Kidney glomerular epithelial cell (primary cell): Measurements from ENCODE around the gene ERCC6.
A peak's percentile ranks its signal among the peaks of the same experiment; 100 is the strongest.

Source experiments
- DNase-seq: peaks from one replicate; lab custom pipeline; 2025; lab: John Stamatoyannopoulos, UW

The ERCC6 gene

DNA sequence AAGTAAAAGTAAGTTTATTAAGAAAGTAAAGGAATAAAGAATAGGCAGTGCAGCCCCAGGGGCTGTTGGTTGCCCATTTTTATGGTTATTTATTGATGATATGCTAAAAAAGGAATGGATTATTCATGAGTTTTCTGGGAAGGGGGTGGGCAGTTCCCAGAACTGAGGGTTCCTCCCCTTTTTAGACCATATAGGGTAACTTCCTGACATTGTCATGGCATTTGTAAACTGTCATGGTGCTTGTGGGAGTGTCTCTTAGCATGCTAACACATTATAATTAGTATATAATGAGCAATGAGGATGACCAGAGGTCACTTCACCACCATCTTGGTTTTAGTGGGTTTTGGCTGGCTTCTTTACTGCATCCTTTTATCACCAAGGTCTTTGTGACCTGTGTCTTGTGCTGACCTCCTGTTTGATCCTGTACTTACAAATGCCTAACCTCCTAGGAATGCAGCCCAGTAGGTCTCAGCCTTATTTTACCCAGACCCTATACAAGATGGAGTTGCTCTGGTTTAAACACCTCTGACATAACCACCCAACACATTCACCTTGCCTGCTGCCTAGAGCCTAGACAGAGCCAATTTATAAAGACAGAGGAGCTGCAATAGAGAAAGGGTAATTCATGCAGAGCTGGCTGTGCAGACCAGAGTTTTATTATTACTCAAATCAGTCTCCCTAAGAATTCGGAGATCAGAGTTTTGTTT is 10.9 kb upstream of the ERCC6 start:
- no peak for DNase-seq

DNA sequence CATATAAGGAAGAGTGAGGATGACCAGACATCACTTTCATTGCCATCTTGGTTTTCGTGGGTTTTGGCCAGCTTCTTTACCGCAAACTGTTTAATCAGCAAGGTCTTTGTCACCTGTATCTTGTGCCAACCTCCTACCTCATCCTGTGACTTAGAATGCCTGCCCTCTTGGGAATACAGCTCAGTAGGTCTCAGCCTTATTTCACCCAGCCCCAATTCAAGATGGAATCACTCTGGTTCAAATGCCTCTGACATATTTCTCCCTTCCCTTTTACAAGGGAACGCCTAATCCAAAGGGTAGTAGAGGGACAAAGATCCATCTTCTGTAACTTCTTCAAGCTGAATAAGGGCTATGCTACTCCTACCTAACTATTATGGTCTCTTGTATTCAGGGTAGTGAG is 4.7 kb upstream of the ERCC6 start:
- no peak for DNase-seq

DNA sequence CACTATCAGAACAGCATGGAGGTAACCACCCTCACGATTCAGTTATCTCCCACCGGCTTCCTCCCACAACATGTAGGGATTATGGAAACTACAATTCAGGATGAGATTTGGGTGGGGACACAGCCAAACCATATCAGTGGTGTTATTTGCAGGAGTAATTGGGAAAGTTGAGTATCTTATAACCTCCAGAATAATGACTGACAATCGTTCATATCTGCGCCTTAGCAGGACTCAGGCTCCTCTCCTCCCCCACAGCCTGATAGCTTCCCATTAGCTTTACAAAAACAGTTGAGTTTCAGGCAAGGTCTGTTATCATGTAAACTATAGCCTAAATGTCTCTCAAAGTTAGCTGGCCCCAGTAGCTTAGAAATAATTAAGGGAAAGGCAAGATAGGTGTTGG is 3.4 kb upstream of the ERCC6 start:
- DNase-seq = no peak

DNA sequence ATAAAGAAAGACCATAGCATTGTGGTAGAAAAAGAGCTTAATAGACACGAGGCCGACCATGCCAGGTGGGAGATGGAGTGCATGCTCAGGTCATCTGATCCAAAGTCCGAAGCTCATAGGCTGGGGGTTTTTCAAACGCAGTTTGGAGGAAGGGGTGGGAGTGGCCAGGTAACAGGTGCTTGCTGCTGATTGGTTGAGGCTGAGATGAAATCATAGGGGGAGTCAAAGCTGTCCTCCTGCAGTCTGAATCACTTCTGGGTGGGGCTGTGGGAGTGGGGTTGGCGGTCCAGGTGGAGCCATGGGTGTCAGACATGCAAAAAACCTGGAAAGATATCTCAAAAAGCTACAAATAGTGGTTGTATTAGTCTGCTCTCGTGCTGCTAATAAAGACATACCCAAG is 2.8 kb upstream of the ERCC6 start:
- no peak for DNase-seq

DNA sequence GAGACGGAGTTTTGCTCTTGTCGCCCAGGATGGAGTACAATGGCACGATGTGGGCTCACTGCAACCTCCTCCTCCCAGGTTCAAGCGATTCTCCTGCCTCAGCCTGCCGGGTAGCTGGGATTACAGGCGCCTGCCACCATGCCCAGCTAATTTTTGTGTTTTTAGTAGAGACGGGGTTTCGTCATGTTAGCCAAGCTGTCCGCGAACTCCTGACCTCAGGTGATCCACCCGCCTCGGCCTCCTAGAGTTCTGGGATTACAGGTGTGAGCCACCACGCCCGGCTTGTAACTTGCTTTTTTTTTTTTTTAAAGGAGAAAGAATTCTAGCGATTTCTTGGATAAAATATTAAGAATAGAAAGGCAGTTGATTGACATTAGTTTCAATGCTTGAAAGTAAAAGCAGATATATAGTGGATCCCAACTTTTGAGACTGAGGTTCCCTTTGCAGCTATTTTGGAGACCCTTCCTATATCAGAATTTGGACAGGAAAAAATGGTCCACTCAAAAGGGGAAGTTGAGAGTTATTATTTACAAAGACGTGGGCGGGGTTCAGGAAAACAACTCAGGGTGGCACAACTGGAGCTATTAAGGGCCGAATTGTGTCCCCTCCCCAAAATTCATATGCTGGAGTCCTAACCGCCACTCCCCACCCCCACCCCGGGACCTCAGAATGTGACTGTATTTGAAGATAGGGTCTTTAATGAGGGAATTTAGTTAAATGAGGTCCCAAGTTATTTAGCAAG is 1.3 kb upstream of the ERCC6 start:
- DNase-seq = no peak

DNA sequence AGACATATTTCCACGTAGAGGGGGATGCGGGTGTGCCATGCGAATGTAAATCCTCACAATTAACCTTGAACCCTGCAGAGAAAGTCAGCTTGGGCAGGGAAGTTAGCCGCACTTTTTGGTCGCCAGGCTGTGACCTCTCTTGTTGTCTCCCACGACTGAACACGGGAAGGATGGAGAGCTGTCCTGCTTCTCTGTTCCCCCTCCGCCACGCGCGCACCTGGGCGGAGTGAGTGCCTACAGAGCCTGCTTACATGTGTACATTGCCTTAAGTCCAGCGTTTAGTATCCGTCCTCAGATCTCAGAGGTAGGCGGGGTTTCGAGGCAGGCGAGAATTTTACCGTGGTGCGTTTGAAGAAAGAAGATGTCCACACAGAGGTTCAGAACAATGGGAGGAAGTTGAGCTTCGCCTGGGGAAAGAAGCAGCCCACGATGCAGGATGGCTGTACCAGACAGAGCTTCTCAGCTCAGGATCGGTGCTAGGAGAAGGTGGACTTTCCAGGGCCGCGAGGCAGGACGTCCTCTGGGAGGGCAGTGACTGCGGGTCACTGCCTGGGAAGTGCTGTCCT is 482 bp upstream of the ERCC6 start:
- DNase-seq = peak; percentile 72

DNA sequence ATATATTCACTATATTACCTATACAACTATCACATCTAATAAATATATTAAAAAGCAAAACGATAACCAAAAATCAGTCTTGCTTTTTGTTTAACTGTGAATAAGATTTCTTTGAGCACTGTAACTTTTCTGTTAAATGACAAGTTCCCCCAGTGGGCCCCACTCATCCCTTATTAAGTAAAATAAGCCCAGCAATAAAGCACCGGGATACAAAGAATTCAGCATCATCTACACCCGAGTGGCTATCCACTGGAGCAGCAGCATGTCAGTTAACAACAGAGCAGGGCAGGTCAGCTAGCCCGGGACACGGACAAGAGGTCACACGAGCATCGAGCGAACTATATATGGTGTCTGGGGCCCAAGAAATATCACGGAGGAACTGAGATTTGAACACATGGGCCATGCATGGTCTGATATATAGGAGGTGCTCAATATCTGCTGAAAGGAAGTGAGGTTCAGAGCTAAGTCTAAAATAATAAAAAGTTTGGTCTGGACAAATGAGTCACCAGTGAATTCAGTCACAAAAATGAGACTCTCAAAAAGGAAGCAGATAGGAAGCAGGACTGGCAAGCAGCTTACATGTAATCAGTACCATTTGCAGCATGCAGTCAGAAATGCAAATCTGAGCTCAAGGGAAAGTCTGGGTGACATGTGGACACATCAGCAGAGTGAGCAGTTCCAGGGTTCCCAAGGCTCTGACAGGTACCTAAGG is 4.1 kb downstream of the ERCC6 start:
- no peak for DNase-seq

DNA sequence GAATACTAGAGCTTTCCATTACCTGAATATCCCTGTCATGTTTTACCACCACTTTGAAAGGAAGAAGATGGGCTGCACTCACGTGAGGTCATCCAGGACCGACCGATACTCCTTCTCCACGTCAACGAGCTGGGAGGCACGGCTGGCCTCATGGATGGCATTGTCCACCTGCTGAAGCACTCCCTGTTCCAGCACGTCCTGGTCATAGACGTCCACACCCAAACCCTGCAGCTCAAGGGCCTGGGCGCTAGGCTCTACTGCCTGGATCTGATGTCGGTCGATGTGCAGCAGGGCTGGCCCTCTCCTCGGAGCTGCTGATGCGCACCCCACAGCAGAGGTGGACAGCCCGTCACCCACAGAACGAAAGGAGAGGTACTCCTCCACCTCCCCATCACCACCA is 6.5 kb downstream of the ERCC6 start:
- no peak for DNase-seq

DNA sequence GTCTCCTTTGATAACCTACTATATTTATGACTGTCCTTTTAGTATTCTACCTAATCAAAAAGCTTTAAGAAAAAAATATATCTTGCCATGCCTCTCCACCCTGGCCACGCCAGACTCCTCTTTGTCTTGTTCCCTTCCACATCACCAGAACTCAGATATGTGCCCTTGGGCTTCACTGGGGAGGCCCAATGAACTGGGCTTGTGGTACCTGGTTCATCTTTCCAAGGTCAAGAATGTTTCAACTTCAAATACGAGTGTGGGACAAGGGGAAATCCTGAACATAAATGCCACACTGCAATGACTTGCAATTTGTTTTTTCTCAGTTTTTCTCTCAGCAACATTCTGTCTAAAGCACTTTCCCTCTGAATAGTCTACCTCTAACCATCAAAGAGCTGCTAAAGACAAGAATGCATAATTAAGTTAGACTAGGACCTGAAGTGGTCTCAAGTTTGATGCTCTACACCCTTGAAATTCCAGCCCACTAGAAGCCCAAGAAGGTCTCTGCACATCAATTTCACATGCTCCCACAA is 9.9 kb downstream of the ERCC6 start:
- no peak for DNase-seq

DNA sequence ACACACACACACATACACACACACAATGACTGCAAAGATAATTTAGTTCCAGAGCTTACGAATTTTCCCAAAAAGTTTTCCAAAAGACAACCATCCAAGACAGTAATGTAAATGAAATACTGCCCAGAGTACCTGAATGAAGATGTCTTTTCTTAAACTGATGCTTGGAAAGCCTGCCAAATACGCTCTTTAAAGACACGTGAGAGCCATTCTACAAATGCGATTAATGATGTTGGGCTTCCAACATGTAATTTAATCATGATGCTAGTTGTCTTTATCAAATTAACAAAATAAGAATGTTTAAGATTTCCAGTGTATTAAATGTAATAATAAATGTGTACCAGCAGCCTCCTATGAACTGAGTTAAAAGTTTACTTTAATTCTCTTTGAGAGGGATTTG is 11.1 kb downstream of the ERCC6 start:
- DNase-seq = no peak

DNA sequence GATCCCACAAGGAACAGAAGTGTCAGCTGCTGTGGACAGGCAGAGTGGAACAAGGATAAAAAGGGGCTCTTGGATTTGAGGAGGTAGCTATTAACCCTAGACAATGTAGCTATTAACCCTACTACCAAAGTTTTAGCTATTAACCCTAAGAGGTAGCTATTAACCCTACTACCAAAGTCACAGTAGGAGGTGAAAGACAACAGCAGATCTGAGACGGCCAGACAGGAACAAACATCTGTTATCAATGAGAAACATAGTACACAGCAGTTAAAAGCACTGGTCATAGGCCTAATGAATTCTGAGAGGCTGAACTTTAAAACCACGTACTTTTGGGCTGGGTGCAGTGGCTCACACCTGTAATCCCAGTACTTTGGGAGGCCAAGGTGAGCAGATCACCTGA is 11.9 kb downstream of the ERCC6 start:
- DNase-seq = no peak

DNA sequence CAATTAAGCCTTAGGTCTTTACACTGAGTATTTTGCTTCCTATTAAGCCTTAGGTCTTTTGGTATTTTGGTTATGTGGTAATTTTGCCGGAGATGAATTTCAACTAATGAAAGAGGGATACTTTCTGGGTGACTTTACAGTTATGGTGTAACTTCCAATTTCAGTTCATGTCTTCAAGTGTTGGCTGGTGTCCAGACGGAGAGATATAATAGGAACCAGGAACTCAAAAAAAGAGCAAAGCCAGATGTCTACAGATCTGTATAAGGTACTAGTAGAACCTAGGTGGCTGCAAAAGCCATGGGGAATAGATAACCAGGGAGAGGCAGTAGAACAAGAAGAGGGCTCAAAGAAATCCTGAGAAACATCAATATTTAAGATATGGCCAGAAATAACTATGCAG is 12.3 kb downstream of the ERCC6 start:
- no peak for DNase-seq

DNA sequence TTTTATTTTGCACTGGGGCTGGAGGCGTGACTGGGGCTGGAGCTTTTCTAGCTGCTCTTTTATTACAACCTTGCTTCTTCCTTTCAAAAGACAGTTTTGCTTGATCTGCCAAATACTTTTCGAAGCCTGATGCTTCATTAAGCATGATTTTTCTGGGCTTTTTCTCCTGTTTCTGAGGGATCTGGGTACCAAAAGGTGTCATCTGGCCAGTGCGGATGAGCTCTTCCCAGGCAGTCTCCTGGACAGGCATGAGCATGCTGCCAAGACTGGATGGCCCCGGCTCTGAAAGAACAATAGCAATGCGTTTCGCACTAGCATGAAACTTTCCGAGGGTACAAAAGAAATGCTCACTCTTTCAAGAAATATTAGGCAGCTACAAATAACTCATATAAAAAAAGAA is 14.4 kb downstream of the ERCC6 start:
- no peak for DNase-seq

DNA sequence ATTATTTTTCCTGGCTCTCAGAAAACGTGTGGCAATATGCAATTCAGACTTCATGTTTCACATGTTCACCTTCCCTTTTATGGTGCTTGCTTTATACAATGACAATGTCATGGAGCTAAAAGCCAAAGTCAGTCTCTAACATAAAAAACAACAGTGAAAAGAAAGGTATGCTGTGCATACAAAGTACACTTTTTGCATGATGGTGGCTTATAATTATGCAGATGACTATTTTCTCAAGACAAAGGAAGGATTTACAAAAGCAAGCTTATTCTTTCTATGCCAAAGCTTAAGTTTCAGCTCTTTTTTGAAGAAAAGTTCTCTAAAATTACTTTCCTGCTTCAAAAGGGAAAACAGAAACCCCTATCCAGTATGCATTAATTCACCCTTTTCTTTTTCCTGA is 15.6 kb downstream of the ERCC6 start:
- DNase-seq = no peak

DNA sequence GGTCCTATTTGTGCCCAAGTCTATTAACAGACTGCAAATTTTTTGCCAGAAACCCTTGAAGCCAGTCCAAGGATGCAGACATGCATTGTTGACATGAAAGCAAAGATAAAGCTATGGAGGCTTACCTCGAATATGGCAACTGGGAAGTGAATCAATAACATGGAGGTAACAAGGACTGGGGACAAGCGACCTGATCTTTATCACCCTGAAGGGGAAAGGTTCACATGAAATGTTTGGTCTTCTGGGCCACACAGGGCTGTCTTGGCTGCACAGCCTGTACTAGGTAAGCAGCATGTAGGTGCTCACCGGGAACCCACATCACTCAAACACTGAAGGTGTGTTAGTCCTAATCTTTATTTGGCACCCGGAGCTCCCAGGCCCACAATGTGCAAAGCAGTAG is 17.9 kb downstream of the ERCC6 start:
- DNase-seq = no peak

DNA sequence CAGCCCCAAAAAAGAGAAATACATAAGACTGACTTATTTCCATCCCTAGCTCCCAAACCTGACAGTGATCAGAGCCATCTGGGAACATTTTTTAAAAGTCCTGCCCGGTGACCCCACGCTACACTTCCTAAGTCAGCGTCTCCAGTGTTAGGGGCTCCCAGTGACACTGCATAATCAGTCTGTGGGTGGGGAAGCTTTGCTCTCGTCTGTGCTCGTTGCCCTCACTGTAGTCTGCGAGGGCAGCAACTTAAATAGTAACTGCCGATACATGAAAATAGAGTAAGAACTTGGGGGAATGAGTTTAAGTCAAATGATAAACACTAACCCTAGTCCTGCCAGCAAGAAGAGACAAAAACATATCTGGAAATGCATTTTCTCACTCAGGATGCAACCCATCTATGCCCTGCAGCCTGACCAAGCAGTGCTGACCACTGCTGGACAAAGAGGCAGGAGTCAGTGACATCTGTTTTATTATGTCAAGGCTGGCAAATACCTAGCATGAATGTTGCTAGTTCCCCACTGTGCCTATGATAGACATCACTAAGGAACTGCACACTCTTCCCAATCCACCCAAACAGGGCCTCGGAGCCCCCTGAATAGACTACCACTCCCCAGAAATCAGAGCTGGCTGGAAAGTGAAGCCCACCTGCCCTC is 18.7 kb downstream of the ERCC6 start:
- DNase-seq = no peak

DNA sequence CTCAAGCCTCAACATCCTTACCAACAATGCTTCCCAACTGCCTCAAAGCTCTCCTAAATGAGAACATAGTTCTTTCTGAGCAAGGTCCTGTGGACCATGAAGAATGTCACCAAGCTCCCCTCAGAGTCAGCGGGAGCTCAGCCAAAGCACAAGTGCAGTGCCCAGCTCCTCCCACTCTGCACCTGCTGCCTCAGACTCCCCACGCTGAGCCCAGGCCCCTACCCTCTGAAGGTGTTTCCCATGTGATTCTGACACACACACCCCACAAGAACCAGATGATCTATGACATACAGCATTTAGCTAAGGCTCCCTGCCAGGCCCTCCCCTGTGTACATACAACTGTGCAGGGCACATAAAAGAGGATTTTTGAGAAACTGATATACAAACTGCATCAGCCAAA is 19.2 kb downstream of the ERCC6 start:
- no peak for DNase-seq

DNA sequence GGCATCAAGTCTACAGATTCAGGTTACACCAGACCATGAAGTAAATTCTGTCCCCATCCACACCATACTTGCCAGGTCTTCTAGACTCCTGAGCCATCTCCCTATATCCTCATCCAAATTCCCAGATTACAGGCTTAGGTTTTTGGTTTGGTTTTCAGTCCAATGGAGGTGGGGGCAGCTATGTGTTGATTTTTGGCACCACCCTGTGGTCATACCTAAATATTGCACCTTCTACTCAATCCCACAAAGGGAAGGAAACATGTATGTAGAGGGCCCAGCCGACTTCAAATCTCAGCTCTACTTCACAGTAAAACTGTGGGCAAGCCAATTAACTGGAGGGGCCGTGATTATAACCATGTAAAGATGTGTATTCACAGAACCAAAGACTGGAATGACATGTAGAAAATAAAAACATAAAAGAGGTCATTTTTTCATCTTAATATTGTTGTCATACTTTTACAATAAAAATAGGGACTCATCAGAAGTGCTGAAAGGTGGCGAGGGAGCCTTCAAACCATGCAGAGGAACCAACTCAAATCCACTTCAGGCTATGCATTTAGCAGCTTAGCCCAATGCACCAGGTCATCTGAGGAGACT is 19.8 kb downstream of the ERCC6 start:
- peak; percentile 33 for DNase-seq

DNA sequence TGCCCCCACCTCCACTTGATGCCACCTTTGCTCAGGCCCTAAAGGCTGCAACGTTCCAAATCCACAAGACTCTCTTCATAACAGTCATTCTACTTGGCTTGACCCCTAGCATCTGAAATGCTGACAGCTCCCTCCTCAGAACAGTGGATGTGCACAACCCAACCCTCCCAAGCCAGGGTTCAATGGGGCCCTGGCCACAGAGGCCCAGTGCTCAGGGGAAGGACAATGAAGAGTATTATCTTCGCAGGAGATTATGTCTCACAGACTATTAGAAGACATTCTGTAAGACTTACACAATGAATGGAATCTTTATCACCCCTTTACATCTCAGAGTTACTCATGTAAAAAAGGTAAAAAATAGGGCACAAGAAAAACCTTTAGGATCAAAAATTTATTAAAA is 20.4 kb downstream of the ERCC6 start:
- no peak for DNase-seq

DNA sequence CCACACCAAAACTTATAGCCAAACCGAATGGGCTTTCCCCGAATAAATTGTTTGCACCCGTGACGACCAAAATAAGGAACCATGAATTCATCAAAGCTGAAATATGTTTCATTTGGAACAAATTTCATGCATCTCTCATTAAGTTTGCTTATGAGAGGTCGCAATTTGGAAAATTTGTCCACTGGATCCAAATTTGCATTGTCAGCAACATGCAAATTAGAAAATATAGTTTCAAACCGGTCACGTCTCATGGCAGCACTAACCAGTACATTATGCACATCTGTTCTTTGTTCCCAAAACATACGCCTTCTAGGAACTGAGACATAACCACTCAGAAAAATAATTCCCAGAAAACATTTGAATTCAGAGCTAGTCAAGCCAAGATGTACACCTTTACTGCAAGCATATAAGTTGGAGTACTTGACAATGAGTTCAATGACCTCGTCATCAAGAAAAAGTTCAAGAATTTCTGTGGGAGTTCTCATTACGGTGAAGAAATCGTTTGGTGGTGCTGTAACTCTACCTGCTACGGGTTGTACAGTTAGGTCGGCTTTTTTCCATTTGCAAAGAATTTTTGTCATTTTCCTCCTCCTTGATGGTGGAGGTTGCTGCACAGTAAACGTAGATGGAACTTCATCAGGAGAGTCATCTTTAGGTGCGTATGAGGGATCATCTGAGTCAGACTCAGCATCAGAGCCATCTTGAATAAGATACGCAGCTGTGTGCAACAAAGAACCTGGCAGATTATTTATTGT is 22.5 kb downstream of the ERCC6 start:
- no peak for DNase-seq
